HEK293T (cell line): ENCODE results near the gene ZNF319.

ENCODE experiments used
- CTCF ChIA-PET: fragments of 350-600 bp; formaldehyde crosslinking; extraction: SDS; loops from one replicate; lab custom pipeline; 2021; ENCODE audit warnings: antibody characterized with exemption, inconsistent platforms; lab: Yijun Ruan, JAX
- POLR2A ChIA-PET: fragments of 350-600 bp; formaldehyde crosslinking; extraction: SDS; loops from one replicate; lab custom pipeline; 2020; ENCODE audit warnings: antibody characterized with exemption, inconsistent platforms; lab: Yijun Ruan, JAX
- DNase-seq: peaks from one replicate; pipeline ENCODE4 v3.0.0; 2012; ENCODE audit warnings: mixed read lengths; ENCODE audit errors: extremely low spot score
- ARNT ChIP-seq: fragments of 450-650 bp; IDR thresholded peaks from 2 replicates; pipeline ENCODE4 v1.6.1; 2017; ENCODE audit warnings: mild to moderate bottlenecking
- BHLHE40 ChIP-seq: fragments of 450-650 bp; IDR thresholded peaks from 2 replicates; pipeline ENCODE4 v1.6.1; 2016; ENCODE audit warnings: mild to moderate bottlenecking, moderate library complexity, borderline replicate concordance
- CTBP1 ChIP-seq: fragments of 450-650 bp; IDR thresholded peaks from 2 replicates; pipeline ENCODE4 v1.6.1; 2016; ENCODE audit warnings: borderline replicate concordance
- ELF4 ChIP-seq: fragments of 450-650 bp; IDR thresholded peaks from 2 replicates; pipeline ENCODE4 v1.6.1; 2017; ENCODE audit warnings: antibody characterized with exemption
- FOXA1 ChIP-seq: fragments of 450-650 bp; IDR thresholded peaks from 2 replicates; pipeline ENCODE4 v1.6.1; 2016; ENCODE audit warnings: mild to moderate bottlenecking
- FOXK2 ChIP-seq: fragments of 450-650 bp; IDR thresholded peaks from 2 replicates; pipeline ENCODE4 v1.6.1; 2016; ENCODE audit warnings: mild to moderate bottlenecking
- FOXM1 ChIP-seq: fragments of 450-650 bp; IDR thresholded peaks from 2 replicates; pipeline ENCODE4 v1.6.1; 2017; ENCODE audit warnings: mild to moderate bottlenecking, borderline replicate concordance
- HDGF ChIP-seq: fragments of 450-650 bp; IDR thresholded peaks from 2 replicates; pipeline ENCODE4 v1.6.1; 2017; ENCODE audit warnings: antibody characterized with exemption, borderline replicate concordance
- L3MBTL2 ChIP-seq: fragments of 450-650 bp; conservative IDR thresholded peaks from 2 replicates; pipeline ENCODE4 v1.6.1; 2016; ENCODE audit warnings: mild to moderate bottlenecking
- LEF1 ChIP-seq: fragments of 450-650 bp; IDR thresholded peaks from 2 replicates; pipeline ENCODE4 v1.6.1; 2017; ENCODE audit warnings: mild to moderate bottlenecking, borderline replicate concordance
- NFRKB ChIP-seq: fragments of 450-650 bp; IDR thresholded peaks from 2 replicates; pipeline ENCODE4 v1.6.1; 2016; ENCODE audit warnings: mild to moderate bottlenecking, moderate library complexity
- SP1 ChIP-seq: fragments of 450-650 bp; IDR thresholded peaks from 2 replicates; pipeline ENCODE4 v1.6.1; 2017
- SUZ12 ChIP-seq: fragments of 450-650 bp; IDR thresholded peaks from 2 replicates; pipeline ENCODE4 v1.6.1; 2016; ENCODE audit warnings: mild to moderate bottlenecking
- TARDBP ChIP-seq: fragments of 450-650 bp; IDR thresholded peaks from 2 replicates; pipeline ENCODE4 v1.6.1; 2016
- ZNF384 ChIP-seq: fragments of 450-650 bp; IDR thresholded peaks from 2 replicates; pipeline ENCODE4 v1.6.1; 2016
- TF ChIP-seq, protein P1 (sequence below): fragments of 450-650 bp; IDR thresholded peaks from 2 replicates; pipeline ENCODE4 v1.6.1; 2016

ZNF319 gene

DNA sequence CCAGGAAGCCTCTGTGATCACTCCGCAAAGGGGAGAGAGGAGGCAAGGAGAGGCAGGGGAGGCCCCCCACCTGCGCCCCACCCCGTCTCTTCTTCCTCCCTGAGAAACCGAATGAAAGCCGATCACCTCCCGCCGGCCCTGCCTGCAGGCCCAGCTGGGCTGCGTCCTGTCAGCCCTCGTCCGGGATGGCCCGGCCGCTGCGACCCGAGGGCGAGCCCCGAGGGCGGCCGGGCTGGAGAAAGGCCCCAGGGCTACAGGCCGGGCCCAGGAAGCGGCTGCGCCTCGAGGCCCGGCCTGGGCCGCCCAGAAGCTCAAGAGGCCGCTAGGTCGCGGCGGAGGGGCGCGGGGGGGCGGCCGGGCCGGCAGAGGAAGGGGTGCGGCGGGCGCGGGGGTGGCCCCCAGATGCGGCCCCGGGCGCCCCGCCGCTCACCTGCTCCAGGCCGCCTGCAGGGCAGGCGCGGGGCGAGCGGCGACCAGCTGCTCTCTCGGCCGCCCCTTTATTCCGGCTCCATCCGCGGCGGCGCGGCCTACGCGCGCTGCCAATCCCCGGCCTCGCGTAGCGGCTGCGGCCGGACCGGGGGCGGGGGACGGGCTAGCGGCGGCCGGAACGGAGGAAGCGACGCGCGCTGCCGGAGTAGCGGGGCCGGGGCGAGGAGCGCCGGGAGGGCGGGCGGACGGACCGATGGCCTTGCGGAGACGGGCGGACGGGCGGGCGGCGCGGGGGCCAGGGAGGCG is at the start of gene ZNF319:
Gene ZNF319, minus strand, starts transcription at position 702 of the 735 bp plus-strand sequence. CDS start 2,407 bp downstream, outside the sequence.
- CTCF ChIA-PET: interaction anchor here (0.9 to 1.3 kb wide), 2 partner anchors 94 to 141 kb away, joined by 3 read pairs; no protein-coding TSS in a partner anchor
- no peak for DNase-seq
- POLR2A ChIA-PET: interaction anchor here (0.6 to 1.5 kb wide), 4 partner anchors 20 to 265 kb away, joined by 3 to 4 read pairs (median 3); partner anchors contain the start of genes CFAP20 and KATNB1
- TF ChIP-seq FOXA1 (no peak), HDGF (no peak), LEF1 (no peak), SUZ12 (no peak), FOXM1 (no peak), FOXK2 (no peak), ZNF384 (no peak), NFRKB (no peak), BHLHE40 (no peak)

DNA sequence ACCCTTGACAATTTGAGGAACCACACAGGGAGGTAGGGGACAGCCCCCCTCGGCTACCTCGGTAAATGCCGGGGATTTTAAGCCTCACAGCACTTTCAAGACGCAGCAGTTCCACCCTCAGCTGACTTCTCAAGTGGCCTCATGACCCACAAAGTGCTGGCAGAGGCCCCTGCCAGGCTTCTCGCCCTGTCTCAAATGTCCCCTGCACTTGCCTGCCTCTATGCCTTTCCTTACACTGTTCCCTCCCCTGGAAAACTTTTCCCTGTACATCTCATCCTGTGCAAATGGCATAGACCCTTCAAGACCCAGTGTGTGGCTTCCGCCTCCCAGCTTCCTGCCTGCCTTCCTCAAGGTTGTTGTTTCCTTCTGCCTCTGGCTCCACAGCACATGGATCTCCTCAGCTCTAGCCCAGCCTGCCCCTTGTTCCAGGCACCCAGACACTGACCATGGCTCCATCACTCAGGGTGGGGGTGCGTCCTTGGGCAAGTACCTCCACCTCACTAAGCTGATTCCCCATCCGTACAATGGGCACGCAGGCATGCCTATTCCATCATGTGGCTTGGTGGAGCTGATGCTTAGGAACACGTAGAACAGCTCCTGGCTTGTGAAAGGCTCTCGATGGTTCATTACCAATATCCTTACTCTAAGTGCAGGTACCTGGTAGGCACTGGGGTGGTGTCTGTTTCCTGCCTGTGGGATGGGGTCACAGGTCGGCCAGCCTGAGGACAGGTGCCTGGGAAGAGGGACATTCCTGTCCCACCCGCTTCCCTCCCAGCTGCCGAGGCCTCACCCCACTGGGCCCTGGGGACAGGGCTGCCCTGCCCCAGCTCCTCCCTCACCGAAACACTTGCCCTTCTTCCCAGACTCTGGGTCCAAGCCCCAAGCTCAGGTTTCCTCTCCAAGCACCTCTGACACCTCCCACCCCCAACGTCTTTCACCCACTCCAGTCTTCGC is 49.0 kb upstream of the ZNF319 start:
- no peak for DNase-seq
- ChIA-PET CTCF (interaction anchor here (0.7 to 1.5 kb wide), 3 partner anchors 14 to 73 kb away, joined by 3 to 5 read pairs (median 3); no protein-coding TSS in a partner anchor), POLR2A (no interaction called here)
- TF ChIP-seq ZNF384: no peak
- TF ChIP-seq FOXM1: no peak
- TF ChIP-seq, protein P1, sequence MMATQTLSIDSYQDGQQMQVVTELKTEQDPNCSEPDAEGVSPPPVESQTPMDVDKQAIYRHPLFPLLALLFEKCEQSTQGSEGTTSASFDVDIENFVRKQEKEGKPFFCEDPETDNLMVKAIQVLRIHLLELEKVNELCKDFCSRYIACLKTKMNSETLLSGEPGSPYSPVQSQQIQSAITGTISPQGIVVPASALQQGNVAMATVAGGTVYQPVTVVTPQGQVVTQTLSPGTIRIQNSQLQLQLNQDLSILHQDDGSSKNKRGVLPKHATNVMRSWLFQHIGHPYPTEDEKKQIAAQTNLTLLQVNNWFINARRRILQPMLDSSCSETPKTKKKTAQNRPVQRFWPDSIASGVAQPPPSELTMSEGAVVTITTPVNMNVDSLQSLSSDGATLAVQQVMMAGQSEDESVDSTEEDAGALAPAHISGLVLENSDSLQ: no peak
- no peak for TF ChIP-seq ELF4

DNA sequence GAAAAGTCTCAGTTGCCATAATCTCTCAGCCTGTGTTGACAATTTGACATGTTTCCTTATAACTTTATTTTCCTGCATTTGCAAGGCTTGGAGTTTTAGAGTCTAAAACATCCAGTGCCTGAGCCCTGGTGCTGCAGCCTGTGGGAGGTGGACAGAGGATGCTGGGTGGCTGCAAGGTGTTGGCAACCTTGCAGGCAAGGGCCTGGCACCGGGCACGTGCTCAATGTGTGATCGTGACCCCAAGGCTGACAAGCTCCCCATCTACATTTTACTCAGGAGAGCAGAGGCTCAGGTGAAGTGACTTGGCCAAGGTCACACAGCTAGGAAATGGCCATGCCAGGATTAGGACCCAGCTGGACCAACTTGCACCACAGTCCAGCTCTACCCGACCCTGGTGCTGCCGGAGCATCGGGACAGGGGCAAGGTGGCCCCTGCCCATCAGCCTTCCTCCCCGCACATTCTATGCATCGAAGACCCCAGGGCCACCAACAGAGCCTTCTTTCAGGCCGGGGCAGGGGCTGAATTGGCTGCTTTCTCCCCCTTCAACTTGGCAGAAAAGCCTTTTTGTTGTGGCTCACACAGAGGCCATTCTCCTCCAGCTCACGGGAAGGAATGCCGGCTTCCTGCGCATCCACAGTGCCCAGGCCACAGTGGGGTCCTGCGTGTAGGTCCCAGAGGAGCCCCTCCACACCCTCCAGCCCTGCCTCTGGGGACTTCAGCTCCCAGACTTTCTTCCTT is 48.2 kb upstream of the ZNF319 start:
- no peak for TF ChIP-seq L3MBTL2
- no peak for TF ChIP-seq NFRKB
- no peak for TF ChIP-seq BHLHE40
- no peak for TF ChIP-seq CTBP1
- TF ChIP-seq, protein P1: no peak
- no peak for TF ChIP-seq ELF4
- no peak for TF ChIP-seq FOXM1
- no peak for TF ChIP-seq SP1
- no peak for TF ChIP-seq TARDBP
- TF ChIP-seq FOXA1: no peak
- TF ChIP-seq HDGF: no peak
- TF ChIP-seq SUZ12: no peak
- TF ChIP-seq ARNT: no peak
- ChIA-PET POLR2A (no interaction called here), CTCF (interaction anchor here (1.5 kb wide), 1 partner anchor 16 kb away, joined by 5 read pairs; no protein-coding TSS in a partner anchor)
- DNase-seq: no peak

DNA sequence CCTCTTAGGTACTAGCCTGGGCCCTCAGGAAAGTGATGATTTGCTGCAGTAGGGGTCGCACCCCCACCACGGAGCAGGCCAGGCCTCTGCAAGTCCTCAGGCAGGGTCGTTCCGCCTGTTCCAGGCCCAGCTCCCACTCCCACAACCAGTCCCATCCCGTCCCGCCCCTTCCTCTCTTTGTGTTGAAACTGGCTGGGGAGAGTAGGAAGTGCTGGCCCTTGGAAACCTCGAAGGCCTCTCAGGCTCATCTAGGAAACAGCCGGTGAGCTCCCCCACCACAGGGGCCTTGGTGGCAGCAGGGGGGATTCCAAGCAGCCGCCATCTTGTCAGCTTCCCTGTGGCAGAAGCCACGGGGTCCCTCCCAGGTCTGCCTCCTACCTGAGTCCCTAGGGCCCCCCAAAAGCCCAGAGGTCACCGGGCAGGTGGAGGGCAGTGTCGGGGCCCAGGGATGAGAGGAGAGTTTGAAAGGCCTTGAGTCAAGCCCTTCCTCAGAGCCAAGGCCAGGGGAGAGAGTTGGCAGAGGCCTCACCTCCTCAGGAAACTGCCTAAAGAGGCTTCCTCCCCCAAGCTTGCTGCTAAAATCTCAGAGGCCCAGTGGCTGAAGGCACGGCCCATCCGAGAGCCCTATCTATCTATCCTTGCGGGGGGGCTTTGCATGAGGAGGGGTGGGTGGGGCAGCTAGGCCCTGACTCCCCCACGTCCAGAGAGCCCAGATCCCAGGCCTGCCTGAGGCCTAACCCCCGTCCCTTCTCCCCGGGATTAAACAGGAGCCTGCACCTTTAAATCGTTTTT is 47.3 kb upstream of the ZNF319 start:
- POLR2A ChIA-PET: no interaction called here
- TF ChIP-seq SP1 (no peak), BHLHE40 (no peak), HDGF (no peak), CTBP1 (no peak), FOXK2 (no peak), ELF4 (no peak), FOXA1 (no peak), LEF1 (no peak), NFRKB (no peak), ARNT (no peak), FOXM1 (no peak), SUZ12 (no peak), L3MBTL2 (no peak), TARDBP (no peak)
- TF ChIP-seq, protein P1: no peak
- DNase-seq: no peak
- CTCF ChIA-PET: interaction anchor here (1.5 kb wide), 1 partner anchor 15 kb away, joined by 5 read pairs; no protein-coding TSS in a partner anchor
